Uterus (tissue), 2 donors: ENCODE measurements around the gene SHROOM4.

Source experiments
- CTCF ChIP-seq, 4 experiments: fragments of 200-600 bp in 2 of 4; fragments of 450-650 bp in 2 of 4; sonication (generic) in 2 of 4; IDR thresholded peaks; one replicate each; pipeline ENCODE4 v1.5.1; 2016 to 2019; ENCODE audit warnings: antibody characterized with exemption in 4 of 4, mild to moderate bottlenecking in 2 of 4, moderate library complexity in 1 of 4
- POLR2A ChIP-seq, 2 donors: fragments of 450-650 bp; IDR thresholded peaks; one replicate each; pipeline ENCODE4 v1.6.1; 2016; ENCODE audit warnings: antibody characterized with exemption in 2 of 2, mild to moderate bottlenecking in 1 of 2, moderate library complexity in 1 of 2

GRCh38 chrX:50756276-50756675 is 57.7 kb downstream of the SHROOM4 start:
- TF ChIP-seq CTCF (IDR thresholded peaks at IDR 0.05) (no peak), POLR2A (IDR thresholded peaks at IDR 0.05) (no peak)
